Thyroid gland (tissue), 4 donors: ENCODE results near the gene POLR1H. TPM values are rescaled to one million over a fixed set of nuclear protein-coding genes. Genes with fewer than 3 reads are reported as not detected.
"Not testable (repeated sequence)": the region's sequence is repeated elsewhere in the genome, so short reads cannot be mapped to it uniquely, and the experiment has no call there.

Source experiments
- DNase-seq, 2 donors: peaks; one replicate each; pipeline ENCODE4 v3.0.0-alpha.2; 2019
- H3K27ac ChIP-seq, 3 donors: fragments of 200-600 bp; sonication (generic); 1 replicate in 2 of 3; 2 replicates in 1 of 3; pipeline ENCODE4 v1.5.1; 2016 to 2019; ENCODE audit warnings: mild to moderate bottlenecking in 1 of 3, moderate library complexity in 1 of 3
- H3K27me3 ChIP-seq: fragments of 200-600 bp; sonication (generic); one replicate; pipeline ENCODE4 v1.5.1; 2019
- H3K36me3 ChIP-seq, 2 donors: fragments of 200-600 bp; sonication (generic); one replicate each; pipeline ENCODE4 v1.5.1; 2016 to 2019
- H3K4me1 ChIP-seq, 2 donors: fragments of 200-600 bp; sonication (generic); one replicate each; pipeline ENCODE4 v1.5.1; 2017 to 2019
- H3K4me3 ChIP-seq, 3 donors: fragments of 200-600 bp; sonication (generic); replicated peaks in 1 of 3; 1 replicate in 2 of 3; 2 replicates in 1 of 3; pipeline ENCODE4 v1.5.1; 2016; ENCODE audit warnings: mild to moderate bottlenecking in 1 of 3
- H3K9me3 ChIP-seq: fragments of 200-600 bp; sonication (generic); one replicate; pipeline ENCODE4 v1.5.1; 2017
- POLR2A ChIP-seq, 2 donors: fragments of 450-650 bp; IDR thresholded peaks; one replicate each; pipeline ENCODE4 v1.6.1; 2017; ENCODE audit warnings: antibody characterized with exemption in 2 of 2, mild to moderate bottlenecking in 2 of 2, moderate library complexity in 1 of 2
- WGBS, 2 donors: methylation state at CpG; one replicate each; pipeline ENCODE4 v1.1.5; 2017; 5-methylcytosine and 5-hydroxymethylcytosine counted together
- intact Hi-C: fragments of 100-400 bp; cut with DNase I; formaldehyde crosslinking; loops from one replicate; pipeline ENCODE4 v1.15.1; 2023
- total RNA-seq, 4 donors: library from RNA; depleted of rRNA; stranded (reverse); fragments of >200 nt; gene quantifications; one replicate each; pipeline ENCODE4 v1.2.3, GENCODE V29; 2016
- TF ChIP-seq, protein P1 (sequence below), 6 experiments: fragments of 200-600 bp in 3 of 6; fragments of 450-650 bp in 3 of 6; sonication (generic) in 3 of 6; IDR thresholded peaks; one replicate each; pipeline ENCODE4 v1.5.1; 2016 to 2019; ENCODE audit warnings: antibody characterized with exemption in 6 of 6, mild to moderate bottlenecking in 2 of 6, inconsistent platforms in 1 of 6, moderate library complexity in 1 of 6

The POLR1H gene
- total RNA-seq, 4 donors from 2014 or later, result 9.3 to 26.5 (median 12.2) TPM

DNA sequence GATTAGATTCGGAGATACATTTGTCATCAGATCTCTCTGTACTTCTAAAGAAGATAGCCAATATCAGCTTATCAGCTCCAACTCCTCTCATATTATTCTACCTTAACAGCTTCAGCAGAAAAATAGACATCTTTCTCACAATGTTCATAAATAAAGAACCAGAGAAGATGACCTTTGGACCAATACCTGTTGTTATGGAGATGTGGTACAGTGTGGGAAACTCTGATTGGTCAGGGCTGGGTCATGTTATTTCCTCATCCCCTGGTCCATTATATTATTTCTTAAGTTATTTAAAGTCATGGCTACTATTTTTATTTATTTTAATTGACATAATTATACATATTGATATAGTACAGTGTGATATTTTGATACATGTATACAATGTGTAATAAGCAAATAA lies 35.9 kb upstream of the POLR1H start:
- TF ChIP-seq, protein P1, sequence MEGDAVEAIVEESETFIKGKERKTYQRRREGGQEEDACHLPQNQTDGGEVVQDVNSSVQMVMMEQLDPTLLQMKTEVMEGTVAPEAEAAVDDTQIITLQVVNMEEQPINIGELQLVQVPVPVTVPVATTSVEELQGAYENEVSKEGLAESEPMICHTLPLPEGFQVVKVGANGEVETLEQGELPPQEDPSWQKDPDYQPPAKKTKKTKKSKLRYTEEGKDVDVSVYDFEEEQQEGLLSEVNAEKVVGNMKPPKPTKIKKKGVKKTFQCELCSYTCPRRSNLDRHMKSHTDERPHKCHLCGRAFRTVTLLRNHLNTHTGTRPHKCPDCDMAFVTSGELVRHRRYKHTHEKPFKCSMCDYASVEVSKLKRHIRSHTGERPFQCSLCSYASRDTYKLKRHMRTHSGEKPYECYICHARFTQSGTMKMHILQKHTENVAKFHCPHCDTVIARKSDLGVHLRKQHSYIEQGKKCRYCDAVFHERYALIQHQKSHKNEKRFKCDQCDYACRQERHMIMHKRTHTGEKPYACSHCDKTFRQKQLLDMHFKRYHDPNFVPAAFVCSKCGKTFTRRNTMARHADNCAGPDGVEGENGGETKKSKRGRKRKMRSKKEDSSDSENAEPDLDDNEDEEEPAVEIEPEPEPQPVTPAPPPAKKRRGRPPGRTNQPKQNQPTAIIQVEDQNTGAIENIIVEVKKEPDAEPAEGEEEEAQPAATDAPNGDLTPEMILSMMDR (IDR thresholded peaks at IDR 0.05), result no peak
- TF ChIP-seq POLR2A (IDR thresholded peaks at IDR 0.05), result no peak
- no peak for DNase-seq
- no peaks in the 10 kb centered on the region for H3K36me3 ChIP-seq
- H3K4me3 ChIP-seq, result no peak overlapping the region
- intact Hi-C loops, result no loop called here
- no peaks in the 10 kb centered on the region for H3K4me1 ChIP-seq
- no peak overlapping the region for H3K27ac ChIP-seq
- H3K9me3 ChIP-seq, result no peaks in the 10 kb centered on the region
- no peaks in the 10 kb centered on the region for H3K27me3 ChIP-seq
- 94 to 98% methylated on average over 1 of the region's 1 CpG for WGBS, 2 donors

DNA sequence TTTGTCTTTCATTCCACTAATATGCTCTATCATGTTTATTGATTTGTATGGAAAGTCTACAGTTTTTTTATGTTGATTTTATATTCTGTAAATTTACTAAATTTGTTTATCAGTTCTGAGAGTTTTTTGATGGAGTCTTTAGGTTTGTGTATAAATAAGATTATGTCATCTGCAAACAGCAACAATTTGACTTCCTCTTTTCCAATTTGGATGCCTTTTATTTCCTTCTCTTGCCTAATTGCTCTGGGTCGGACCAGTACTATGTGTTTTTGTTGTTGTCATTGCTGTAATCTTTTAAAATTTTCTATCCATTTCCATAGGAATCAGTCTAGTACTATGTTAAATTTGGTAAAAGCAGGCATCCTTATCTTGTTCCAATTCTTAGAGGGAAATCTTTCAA lies 31.5 kb upstream of the POLR1H start:
- Histone ChIP-seq H3K27me3 (no peaks in the 10 kb centered on the region), H3K4me3 (no peak overlapping the region), H3K9me3 (no peaks in the 10 kb centered on the region), H3K4me1 (no peaks in the 10 kb centered on the region), H3K27ac (no peak overlapping the region), H3K36me3 (no peaks in the 10 kb centered on the region)
- no peak for DNase-seq
- 93 to 98% methylated on average over 1 of the region's 1 CpG for WGBS, 2 donors
- no peak for TF ChIP-seq POLR2A (IDR thresholded peaks at IDR 0.05)
- TF ChIP-seq, protein P1 (IDR thresholded peaks at IDR 0.05), result no peak
- intact Hi-C loops, result no loop called here

DNA sequence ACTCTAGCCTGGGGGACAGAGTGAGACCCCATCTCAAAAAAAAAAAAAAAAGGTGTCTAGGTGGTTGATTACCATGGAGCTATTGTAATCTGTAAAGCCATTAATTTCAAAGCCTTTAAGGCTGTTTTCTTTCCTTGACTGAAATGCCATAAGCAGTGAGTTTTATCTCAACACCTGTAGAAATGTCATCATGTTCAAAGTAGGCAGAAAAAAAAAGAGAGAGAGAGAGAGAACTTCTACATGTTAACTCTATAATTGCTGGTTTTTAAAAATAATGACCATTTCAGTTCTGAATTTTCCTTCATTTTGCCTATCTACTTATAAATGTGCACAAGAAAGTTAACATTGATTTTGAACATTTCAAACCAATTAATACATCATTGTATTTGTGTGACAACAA lies 29.7 kb upstream of the POLR1H start:
- H3K4me3 ChIP-seq, result no peak overlapping the region
- H3K4me1 ChIP-seq, result no peaks in the 10 kb centered on the region
- no peaks in the 10 kb centered on the region for H3K36me3 ChIP-seq
- TF ChIP-seq, protein P1 (IDR thresholded peaks at IDR 0.05), result no peak
- TF ChIP-seq POLR2A (IDR thresholded peaks at IDR 0.05), result no peak
- no peaks in the 10 kb centered on the region for H3K9me3 ChIP-seq
- no peaks in the 10 kb centered on the region for H3K27me3 ChIP-seq
- intact Hi-C loops, result no loop called here
- H3K27ac ChIP-seq, result no peak overlapping the region
- DNase-seq, result no peak

DNA sequence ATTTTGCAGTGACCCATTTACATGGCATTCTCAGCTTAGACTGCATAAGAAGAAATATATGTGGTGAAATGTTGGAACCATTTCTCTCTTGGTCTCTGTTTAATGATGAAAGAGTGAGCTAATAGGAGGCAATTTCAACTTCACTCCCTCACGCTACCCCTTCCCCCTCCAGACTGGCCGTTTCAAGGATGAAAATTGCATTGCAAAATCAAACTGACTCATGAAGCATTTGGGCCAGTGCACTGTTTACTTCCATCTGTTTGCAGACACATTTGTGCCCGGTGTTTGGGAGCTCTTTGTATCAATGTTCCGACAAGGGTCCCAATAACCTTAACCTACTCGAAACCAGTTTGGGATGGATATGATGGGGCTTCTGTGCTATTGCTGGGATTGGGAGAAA lies 27.6 kb upstream of the POLR1H start:
- H3K4me3 ChIP-seq, intact Hi-C loops, H3K36me3 ChIP-seq, DNase-seq, H3K4me1 ChIP-seq, H3K27ac ChIP-seq, H3K27me3 ChIP-seq, H3K9me3 ChIP-seq: not testable (repeated sequence)
- WGBS, 2 donors, result 95% methylated on average over 5 of the region's 5 CpGs

DNA sequence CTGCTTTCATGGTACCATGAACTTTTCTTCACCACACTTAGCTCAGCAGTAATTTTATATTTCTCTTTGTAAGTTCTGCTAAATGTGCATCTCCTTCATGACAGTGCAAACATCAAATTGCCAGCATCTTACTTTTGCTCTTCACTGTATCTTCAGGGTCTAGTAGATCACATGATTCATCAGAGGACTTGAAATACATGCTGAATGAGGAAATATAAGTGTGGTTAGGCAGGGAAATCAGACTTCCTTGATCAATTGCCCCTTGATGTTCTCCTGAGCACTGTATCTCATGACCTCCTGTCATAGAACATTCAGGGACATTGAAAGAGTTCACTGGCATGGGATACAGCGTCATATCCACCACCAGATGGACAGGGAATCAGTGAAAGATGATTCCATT lies 25.3 kb upstream of the POLR1H start:
- no peaks in the 10 kb centered on the region for H3K27me3 ChIP-seq
- intact Hi-C loops, result no loop called here
- no peaks in the 10 kb centered on the region for H3K36me3 ChIP-seq
- H3K4me3 ChIP-seq, result no peak overlapping the region
- H3K4me1 ChIP-seq, result no peaks in the 10 kb centered on the region
- no peak for TF ChIP-seq POLR2A (IDR thresholded peaks at IDR 0.05)
- TF ChIP-seq, protein P1 (IDR thresholded peaks at IDR 0.05), result no peak
- no peaks in the 10 kb centered on the region for H3K9me3 ChIP-seq
- 100% methylated on average over 1 of the region's 1 CpG for WGBS, 2 donors
- no peak for DNase-seq
- no peak overlapping the region for H3K27ac ChIP-seq

DNA sequence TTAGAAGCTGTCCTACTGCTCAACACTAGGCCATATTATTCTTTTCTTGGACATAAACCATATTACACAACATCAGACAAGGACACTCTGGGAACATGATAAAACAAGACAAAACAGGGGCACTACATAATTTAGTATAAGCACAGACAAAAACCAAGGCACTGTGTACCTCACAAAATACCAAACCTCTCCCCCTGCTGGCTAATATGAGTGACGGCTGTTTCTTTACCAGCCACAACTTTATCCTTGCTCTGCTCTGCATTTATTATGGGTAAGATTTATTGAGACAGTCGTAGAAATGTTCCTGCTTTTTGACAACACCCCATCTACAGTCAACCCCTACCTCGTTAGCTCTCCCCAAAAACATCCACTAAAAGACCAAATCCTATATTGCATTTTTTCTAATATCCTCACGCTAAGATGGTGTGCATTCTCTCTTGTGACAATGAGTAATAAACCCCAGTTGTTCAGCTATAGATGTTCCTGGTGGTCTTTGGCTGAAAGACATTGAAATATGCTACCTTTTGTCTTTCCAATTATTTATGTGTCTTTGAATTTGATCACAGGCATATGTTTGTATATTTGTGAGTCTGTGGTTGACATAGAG lies 23.8 kb upstream of the POLR1H start:
- TF ChIP-seq, protein P1 (IDR thresholded peaks at IDR 0.05), result peak in 2 of 6 experiments; percentile 24 to 35
- TF ChIP-seq POLR2A (IDR thresholded peaks at IDR 0.05), result no peak
- H3K9me3 ChIP-seq, result no peaks in the 10 kb centered on the region
- intact Hi-C loops, result no loop called here
- H3K4me1 ChIP-seq, result no peaks in the 10 kb centered on the region
- no peak overlapping the region for H3K27ac ChIP-seq
- H3K36me3 ChIP-seq, result no peaks in the 10 kb centered on the region
- 59 to 60% methylated on average over 4 of the region's 4 CpGs for WGBS, 2 donors
- no peaks in the 10 kb centered on the region for H3K27me3 ChIP-seq
- no peak for DNase-seq
- no peak overlapping the region for H3K4me3 ChIP-seq
